ENCODE measurements around the gene SPRYD3. TPM values are rescaled to one million over a fixed set of nuclear protein-coding genes. Genes with fewer than 3 reads are reported as not detected.

SPRYD3 gene
- total RNA-seq, 1 experiment from 2014 or later: 8.2 TPM

GRCh38 chr12:53051058-53051880 is 27.9 kb downstream of the SPRYD3 start:
- Histone ChIP-seq H3K4me1 (peaks cover 62% of the 10 kb centered on the region), H3K9me3 (no peaks in the 10 kb centered on the region), H3K4me3 (ENCODE audit: low read depth, low read length) (no peak overlapping the region), H3K36me3 (ENCODE audit: control insufficient read depth, insufficient read depth, low read length) (no peaks in the 10 kb centered on the region), H3K27me3 (replicated peaks; ENCODE audit: control insufficient read depth, insufficient read depth, low read length) (no peaks in the 10 kb centered on the region)
- H3K36me3 Mint-ChIP-seq (ENCODE audit: insufficient read depth, unreplicated experiment): peaks cover 28% of the 10 kb centered on the region
- peak overlapping the region; percentile 27 for H3K4me3 Mint-ChIP-seq (ENCODE audit: unreplicated experiment)
- H3K27me3 Mint-ChIP-seq (ENCODE audit: insufficient read depth, unreplicated experiment): no peaks in the 10 kb centered on the region
- no peaks in the 10 kb centered on the region for H3K9me3 Mint-ChIP-seq (ENCODE audit: unreplicated experiment)
- CTCF ChIA-PET: interaction anchor here (0.5 to 2.1 kb wide), 3 partner anchors 15 to 1074 kb away, joined by 4 to 8 read pairs (median 4); partner anchors contain the start of gene SPRYD3
- peak overlapping the region; percentile 31 for H3K27ac Mint-ChIP-seq (ENCODE audit: unreplicated experiment)
- TF ChIP-seq CTCF (IDR thresholded peaks at IDR 0.05; ENCODE audit: insufficient read depth in 1 of 2, low read depth in 1 of 2, low read length in 1 of 2, severe bottlenecking in 1 of 2, unreplicated experiment in 1 of 2): no peak
- H3K4me1 Mint-ChIP-seq (ENCODE audit: low read depth, unreplicated experiment): peaks cover 23% of the 10 kb centered on the region
- BruUV-seq (replicated peaks): no TSS peak
- peak; percentile 50 to 56 for DNase-seq
- intact Hi-C loops (cut with micrococcal nuclease; ENCODE audit: unreplicated experiment): no loop called here
- POLR2A ChIA-PET: no interaction called here

GRCh38 chr12:53050426-53051057 is 28.6 kb downstream of the SPRYD3 start:
- intact Hi-C loops (cut with micrococcal nuclease; ENCODE audit: unreplicated experiment): no loop called here
- H3K4me3 ChIP-seq (ENCODE audit: low read depth, low read length): no peak overlapping the region
- no peaks in the 10 kb centered on the region for H3K9me3 Mint-ChIP-seq (ENCODE audit: unreplicated experiment)
- peak overlapping the region; percentile 27 for H3K4me3 Mint-ChIP-seq (ENCODE audit: unreplicated experiment)
- no peaks in the 10 kb centered on the region for H3K27me3 Mint-ChIP-seq (ENCODE audit: insufficient read depth, unreplicated experiment)
- H3K27ac Mint-ChIP-seq (ENCODE audit: unreplicated experiment): peak overlapping the region; percentile 31
- H3K9me3 ChIP-seq: no peaks in the 10 kb centered on the region
- H3K36me3 Mint-ChIP-seq (ENCODE audit: insufficient read depth, unreplicated experiment): peaks cover 34% of the 10 kb centered on the region
- peak in 1 of 2 experiments; percentile 15 for DNase-seq
- no peaks in the 10 kb centered on the region for H3K36me3 ChIP-seq (ENCODE audit: control insufficient read depth, insufficient read depth, low read length)
- H3K27me3 ChIP-seq (replicated peaks; ENCODE audit: control insufficient read depth, insufficient read depth, low read length): no peaks in the 10 kb centered on the region
- ChIA-PET POLR2A (no interaction called here), CTCF (interaction anchor here (2.1 kb wide), 1 partner anchor 16 kb away, joined by 8 read pairs; no protein-coding TSS in a partner anchor)
- H3K4me1 Mint-ChIP-seq (ENCODE audit: low read depth, unreplicated experiment): peaks cover 27% of the 10 kb centered on the region
- BruUV-seq (replicated peaks): no TSS peak
- TF ChIP-seq CTCF (IDR thresholded peaks at IDR 0.05; ENCODE audit: insufficient read depth in 1 of 2, low read depth in 1 of 2, low read length in 1 of 2, severe bottlenecking in 1 of 2, unreplicated experiment in 1 of 2): no peak
- peaks cover 69% of the 10 kb centered on the region for H3K4me1 ChIP-seq

- ChIA-PET POLR2A (interaction anchor here (1.7 kb wide), 1 partner anchor 30 kb away, joined by 5 read pairs; the partner anchor contains the start of gene SPRYD3), CTCF (interaction anchor here (1.2 kb wide), 1 partner anchor 16 kb away, joined by 3 read pairs; no protein-coding TSS in a partner anchor)
- intact Hi-C loops (cut with micrococcal nuclease; ENCODE audit: unreplicated experiment): loop anchor here (5.0 kb wide), 1 partner anchor 167 kb away; no protein-coding TSS in a partner anchor
- H3K4me3 Mint-ChIP-seq (ENCODE audit: unreplicated experiment): peak within 1 kb of the TSS; percentile 27
- no peaks in the 10 kb centered on the region for H3K27me3 Mint-ChIP-seq (ENCODE audit: insufficient read depth, unreplicated experiment)
- H3K27ac Mint-ChIP-seq (ENCODE audit: unreplicated experiment): peak within 1 kb of the TSS; percentile 82
- no peak for TF ChIP-seq CTCF (IDR thresholded peaks at IDR 0.05; ENCODE audit: insufficient read depth in 1 of 2, low read depth in 1 of 2, low read length in 1 of 2, severe bottlenecking in 1 of 2, unreplicated experiment in 1 of 2)
- H3K9me3 Mint-ChIP-seq (ENCODE audit: unreplicated experiment): no peaks in the 10 kb centered on the region
- Histone ChIP-seq H3K9me3 (no peaks in the 10 kb centered on the region), H3K4me3 (ENCODE audit: low read depth, low read length) (no peak within 1 kb of the TSS), H3K4me1 (peaks cover 75% of the 10 kb centered on the region), H3K36me3 (ENCODE audit: control insufficient read depth, insufficient read depth, low read length) (no peaks in the 10 kb centered on the region), H3K27me3 (replicated peaks; ENCODE audit: control insufficient read depth, insufficient read depth, low read length) (no peaks in the 10 kb centered on the region)
- DNase-seq: peak; percentile 34 to 46
- peaks cover 37% of the 10 kb centered on the region for H3K36me3 Mint-ChIP-seq (ENCODE audit: insufficient read depth, unreplicated experiment)
- H3K4me1 Mint-ChIP-seq (ENCODE audit: low read depth, unreplicated experiment): peaks cover 35% of the 10 kb centered on the region
- BruUV-seq (replicated peaks): no TSS peak
These were observed 29.4 kb downstream of the SPRYD3 start, which contains the start of gene TNS2 for GRCh38 chr12:53049571-53050318. TNS2 (plus strand) TSS chr12:53050065; CDS start chr12:53050186, 121 bp downstream.

Measured in Caco-2 (cell line).